ENCODE data around the gene GCSH. TPM values are rescaled to one million over a fixed set of nuclear protein-coding genes. Genes with fewer than 3 reads are reported as not detected.

GCSH gene
- polyA plus RNA-seq, 1 donor from 2014 or later, result 81.8 TPM

DNA sequence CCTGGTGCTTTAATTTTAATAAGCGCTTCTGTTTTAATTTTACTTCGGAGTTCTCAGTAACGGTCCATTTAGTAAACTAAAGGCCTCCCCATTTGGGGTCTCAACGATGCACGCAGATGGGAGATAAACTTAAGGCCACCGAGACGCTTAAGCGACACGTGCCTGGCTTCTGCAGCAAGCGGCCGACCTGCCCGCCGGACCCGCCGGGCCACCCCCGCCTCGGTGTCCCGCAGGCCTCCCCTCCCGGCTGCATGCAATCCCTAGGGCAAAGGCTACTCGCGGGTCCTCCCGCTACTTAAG, 592 bp downstream of the GCSH start:
- Histone ChIP-seq H3K79me2 (replicated peaks; ENCODE audit: insufficient read depth, low read length) (peaks cover 5% of the 10 kb centered on the region), H2AFZ (ENCODE audit: low read depth, low read length) (peak overlapping the region; percentile 37), H3K27ac (ENCODE audit: low read length) (peak overlapping the region; percentile 45)

DNA sequence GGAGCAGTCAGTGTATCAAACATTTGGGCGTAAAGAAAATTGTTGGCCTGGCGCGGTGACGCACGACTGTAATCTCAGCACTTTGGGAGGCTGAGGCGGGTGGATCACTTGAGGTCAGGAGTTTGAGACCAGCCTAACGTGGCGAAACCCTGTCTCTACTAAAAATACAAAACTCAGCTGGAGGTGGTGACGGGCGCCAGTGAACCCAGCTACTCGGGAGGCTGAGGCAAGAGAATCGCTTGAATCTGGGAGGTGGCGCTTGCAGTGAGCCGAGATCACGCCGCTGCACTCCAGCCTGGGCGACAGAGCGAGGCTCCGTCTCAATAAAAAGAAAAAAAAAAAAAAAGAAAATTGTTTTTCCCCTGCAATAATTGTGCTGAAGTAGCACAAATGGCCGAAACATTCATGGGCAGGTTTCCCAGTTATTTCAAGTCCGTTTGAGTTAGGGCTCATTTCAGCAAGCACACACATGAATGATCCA, 1.4 kb downstream of the GCSH start:
- no peak overlapping the region for H2AFZ ChIP-seq (ENCODE audit: low read depth, low read length)
- no peaks in the 10 kb centered on the region for H3K9me2 ChIP-seq (ENCODE audit: insufficient read depth, low read length)
- peak overlapping the region; percentile 5 for H3K4me2 ChIP-seq (ENCODE audit: low read length)
- H3F3A ChIP-seq (ENCODE audit: insufficient read depth, low read length, poor library complexity, severe bottlenecking), result no peaks in the 10 kb centered on the region
- TF ChIP-seq TAF1 (IDR thresholded peaks at IDR 0.05; ENCODE audit: low read depth), result no peak
- TF ChIP-seq RAD21 (conservative IDR thresholded peaks at IDR 0.05), result no peak
- TF ChIP-seq, protein P1, sequence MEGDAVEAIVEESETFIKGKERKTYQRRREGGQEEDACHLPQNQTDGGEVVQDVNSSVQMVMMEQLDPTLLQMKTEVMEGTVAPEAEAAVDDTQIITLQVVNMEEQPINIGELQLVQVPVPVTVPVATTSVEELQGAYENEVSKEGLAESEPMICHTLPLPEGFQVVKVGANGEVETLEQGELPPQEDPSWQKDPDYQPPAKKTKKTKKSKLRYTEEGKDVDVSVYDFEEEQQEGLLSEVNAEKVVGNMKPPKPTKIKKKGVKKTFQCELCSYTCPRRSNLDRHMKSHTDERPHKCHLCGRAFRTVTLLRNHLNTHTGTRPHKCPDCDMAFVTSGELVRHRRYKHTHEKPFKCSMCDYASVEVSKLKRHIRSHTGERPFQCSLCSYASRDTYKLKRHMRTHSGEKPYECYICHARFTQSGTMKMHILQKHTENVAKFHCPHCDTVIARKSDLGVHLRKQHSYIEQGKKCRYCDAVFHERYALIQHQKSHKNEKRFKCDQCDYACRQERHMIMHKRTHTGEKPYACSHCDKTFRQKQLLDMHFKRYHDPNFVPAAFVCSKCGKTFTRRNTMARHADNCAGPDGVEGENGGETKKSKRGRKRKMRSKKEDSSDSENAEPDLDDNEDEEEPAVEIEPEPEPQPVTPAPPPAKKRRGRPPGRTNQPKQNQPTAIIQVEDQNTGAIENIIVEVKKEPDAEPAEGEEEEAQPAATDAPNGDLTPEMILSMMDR (IDR thresholded peaks at IDR 0.05; ENCODE audit: poor library complexity, severe bottlenecking), result no peak
- no peak for TF ChIP-seq MXI1 (conservative IDR thresholded peaks at IDR 0.05; ENCODE audit: poor library complexity, severe bottlenecking)
- TF ChIP-seq SMC3 (conservative IDR thresholded peaks at IDR 0.05; ENCODE audit: poor library complexity), result no peak
- no peak for TF ChIP-seq EZH2 (IDR thresholded peaks at IDR 0.05; ENCODE audit: borderline replicate concordance, insufficient read depth, low read length, poor library complexity, severe bottlenecking)
- no peak for TF ChIP-seq POLR2AphosphoS5 (IDR thresholded peaks at IDR 0.05)
- TF ChIP-seq, protein P2, sequence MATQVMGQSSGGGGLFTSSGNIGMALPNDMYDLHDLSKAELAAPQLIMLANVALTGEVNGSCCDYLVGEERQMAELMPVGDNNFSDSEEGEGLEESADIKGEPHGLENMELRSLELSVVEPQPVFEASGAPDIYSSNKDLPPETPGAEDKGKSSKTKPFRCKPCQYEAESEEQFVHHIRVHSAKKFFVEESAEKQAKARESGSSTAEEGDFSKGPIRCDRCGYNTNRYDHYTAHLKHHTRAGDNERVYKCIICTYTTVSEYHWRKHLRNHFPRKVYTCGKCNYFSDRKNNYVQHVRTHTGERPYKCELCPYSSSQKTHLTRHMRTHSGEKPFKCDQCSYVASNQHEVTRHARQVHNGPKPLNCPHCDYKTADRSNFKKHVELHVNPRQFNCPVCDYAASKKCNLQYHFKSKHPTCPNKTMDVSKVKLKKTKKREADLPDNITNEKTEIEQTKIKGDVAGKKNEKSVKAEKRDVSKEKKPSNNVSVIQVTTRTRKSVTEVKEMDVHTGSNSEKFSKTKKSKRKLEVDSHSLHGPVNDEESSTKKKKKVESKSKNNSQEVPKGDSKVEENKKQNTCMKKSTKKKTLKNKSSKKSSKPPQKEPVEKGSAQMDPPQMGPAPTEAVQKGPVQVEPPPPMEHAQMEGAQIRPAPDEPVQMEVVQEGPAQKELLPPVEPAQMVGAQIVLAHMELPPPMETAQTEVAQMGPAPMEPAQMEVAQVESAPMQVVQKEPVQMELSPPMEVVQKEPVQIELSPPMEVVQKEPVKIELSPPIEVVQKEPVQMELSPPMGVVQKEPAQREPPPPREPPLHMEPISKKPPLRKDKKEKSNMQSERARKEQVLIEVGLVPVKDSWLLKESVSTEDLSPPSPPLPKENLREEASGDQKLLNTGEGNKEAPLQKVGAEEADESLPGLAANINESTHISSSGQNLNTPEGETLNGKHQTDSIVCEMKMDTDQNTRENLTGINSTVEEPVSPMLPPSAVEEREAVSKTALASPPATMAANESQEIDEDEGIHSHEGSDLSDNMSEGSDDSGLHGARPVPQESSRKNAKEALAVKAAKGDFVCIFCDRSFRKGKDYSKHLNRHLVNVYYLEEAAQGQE (IDR thresholded peaks at IDR 0.05; ENCODE audit: borderline replicate concordance), result no peak
- no peaks in the 10 kb centered on the region for H4K20me1 ChIP-seq (ENCODE audit: insufficient read depth)
- H3K9ac ChIP-seq (ENCODE audit: low read length), result no peak overlapping the region
- no peak overlapping the region for H3K27ac ChIP-seq (ENCODE audit: low read length)
- H3K4me3 ChIP-seq (ENCODE audit: low read length), result peak overlapping the region; percentile 96
- H3K9me3 ChIP-seq (ENCODE audit: low read length), result no peaks in the 10 kb centered on the region
- H3K79me2 ChIP-seq (replicated peaks; ENCODE audit: insufficient read depth, low read length), result peaks cover 5% of the 10 kb centered on the region
- no peaks in the 10 kb centered on the region for H3K36me3 ChIP-seq (ENCODE audit: insufficient read depth, low read length)
- H3K27me3 ChIP-seq (ENCODE audit: insufficient read depth, low read depth, low read length), result no peaks in the 10 kb centered on the region

More for the DNA sequence above, 592 bp downstream of the GCSH start:
- no peaks in the 10 kb centered on the region for H3F3A ChIP-seq (ENCODE audit: insufficient read depth, low read length, poor library complexity, severe bottlenecking)
- peak overlapping the region; percentile 45 for H3K4me2 ChIP-seq (ENCODE audit: low read length)
- H3K9me2 ChIP-seq (ENCODE audit: insufficient read depth, low read length), result no peaks in the 10 kb centered on the region
- no peaks in the 10 kb centered on the region for H4K20me1 ChIP-seq (ENCODE audit: insufficient read depth)
- TF ChIP-seq EP300 (conservative IDR thresholded peaks at IDR 0.05; ENCODE audit: poor library complexity, severe bottlenecking) (no peak), EZH2 (IDR thresholded peaks at IDR 0.05; ENCODE audit: borderline replicate concordance, insufficient read depth, low read length, poor library complexity, severe bottlenecking) (no peak), MXI1 (conservative IDR thresholded peaks at IDR 0.05; ENCODE audit: poor library complexity, severe bottlenecking) (no peak), SMC3 (conservative IDR thresholded peaks at IDR 0.05; ENCODE audit: poor library complexity) (no peak), RAD21 (conservative IDR thresholded peaks at IDR 0.05) (no peak), TAF1 (IDR thresholded peaks at IDR 0.05; ENCODE audit: low read depth) (no peak), POLR2AphosphoS5 (IDR thresholded peaks at IDR 0.05) (no peak)
- TF ChIP-seq, protein P1 (IDR thresholded peaks at IDR 0.05; ENCODE audit: poor library complexity, severe bottlenecking), result no peak
- TF ChIP-seq, protein P2 (IDR thresholded peaks at IDR 0.05; ENCODE audit: borderline replicate concordance), result no peak
- H3K9ac ChIP-seq (ENCODE audit: low read length), result peak overlapping the region; percentile 68
- peak overlapping the region; percentile 96 for H3K4me3 ChIP-seq (ENCODE audit: low read length)
- H3K36me3 ChIP-seq (ENCODE audit: insufficient read depth, low read length), result no peaks in the 10 kb centered on the region
- no peaks in the 10 kb centered on the region for H3K27me3 ChIP-seq (ENCODE audit: insufficient read depth, low read depth, low read length)
- H3K9me3 ChIP-seq (ENCODE audit: low read length), result no peaks in the 10 kb centered on the region
